Fibroblast of lung (primary cell): ENCODE measurements around the gene DGKA.

ENCODE experiments used
- CTCF ChIP-seq, 2 donors: IDR thresholded peaks in 1 of 2; conservative IDR thresholded peaks in 1 of 2; 1 replicate in 1 of 2; 2 replicates in 1 of 2; pipeline ENCODE4 v1.5.1; 2011 to 2012; ENCODE audit warnings: low read length in 2 of 2, control low read depth in 1 of 2, inconsistent platforms in 1 of 2, low read depth in 1 of 2, mild to moderate bottlenecking in 1 of 2
- EZH2 ChIP-seq: IDR thresholded peaks from 2 replicates; pipeline ENCODE4 v1.5.1; 2012; ENCODE audit warnings: low read length, control low read depth, mild to moderate bottlenecking; ENCODE audit errors: missing control alignments

GRCh38 chr12:55955344-55955743 is 24.4 kb downstream of the DGKA start:
- no peak for TF ChIP-seq CTCF (conservative IDR thresholded peaks at IDR 0.05 in 1 of 2, IDR thresholded peaks at IDR 0.05 in 1 of 2; ENCODE audit: low read depth in 1 of 2, low read length in 2 of 2)
- no peak for TF ChIP-seq EZH2
